K562 (cell line): ENCODE results near the gene FTO. TPM values are rescaled to one million over a fixed set of nuclear protein-coding genes. Genes with fewer than 3 reads are reported as not detected.

Source experiments
- ARID3A ChIP-seq: IDR thresholded peaks from 2 replicates; pipeline ENCODE4 v1.6.1; 2012; ENCODE audit warnings: low read depth, low read length, improper control_type of control experiment, borderline replicate concordance
- BMI1 ChIP-seq: fragments of 150-350 bp; IDR thresholded peaks from 2 replicates; pipeline ENCODE4 v1.6.1; 2014; ENCODE audit warnings: low read length
- CEBPZ ChIP-seq: fragments of 150-350 bp; IDR thresholded peaks from 2 replicates; pipeline ENCODE4 v1.6.1; 2014; ENCODE audit warnings: low read depth, mild to moderate bottlenecking, low read length, borderline replicate concordance
- CSDE1 ChIP-seq, 2 experiments: fragments of 450-650 bp; IDR thresholded peaks; 2 replicates each; pipeline ENCODE4 v1.6.1; 2016; ENCODE audit warnings: mild to moderate bottlenecking in 1 of 2
- FOSL1 ChIP-seq: fragments of 200-800 bp; sonication (Bioruptor generic); conservative IDR thresholded peaks from 2 replicates; pipeline ENCODE4 v1.6.1; 2016; ENCODE audit warnings: missing genetic modification characterization, missing compliant biosample characterization
- FOXP4 ChIP-seq: sonication (generic); formaldehyde crosslinking; IDR thresholded peaks from 2 replicates; pipeline ENCODE4 v1.8.0; 2022; ENCODE audit warnings: mild to moderate bottlenecking, missing genetic modification reagents, borderline replicate concordance
- GATA2 ChIP-seq: sonication (generic); formaldehyde crosslinking; IDR thresholded peaks from 2 replicates; pipeline ENCODE4 v1.4.0; 2020; ENCODE audit warnings: mild to moderate bottlenecking, missing genetic modification reagents
- NR4A1 ChIP-seq, 2 experiments: fragments of 250-450 bp in 1 of 2; fragments of 450-650 bp in 1 of 2; sonication (Bioruptor Pico) in 1 of 2; IDR thresholded peaks; 2 replicates each; pipeline versions ENCODE4 v1.4.0 to v1.6.1; 2016 to 2020; ENCODE audit warnings: mild to moderate bottlenecking in 2 of 2, missing compliant biosample characterization in 1 of 2, missing genetic modification characterization in 1 of 2, moderate library complexity in 1 of 2
- PHB2 ChIP-seq: fragments of 450-650 bp; IDR thresholded peaks from 2 replicates; pipeline ENCODE4 v1.6.1; 2017; ENCODE audit warnings: low read depth
- SRSF1 ChIP-seq: fragments of 200-400 bp; formaldehyde crosslinking; IDR thresholded peaks from 2 replicates; pipeline ENCODE4 v1.6.1; 2017; ENCODE audit warnings: mild to moderate bottlenecking, low read depth, low read length, moderate library complexity
- polyA plus RNA-seq, 8 experiments: library from polyadenylated mRNA; depleted of rRNA in 4 of 8; stranded (reverse) in 5 of 8; unstranded in 3 of 8; fragments of >200 nt; fragmentation: Nextera tagmentation in 2 of 8; fragmentation: Illumina TruSeq in 1 of 8; extraction: Ambion mirVana in 2 of 8; extraction: Trizol in 1 of 8; gene quantifications; 2 replicates each; pipeline versions ENCODE4 v1.2.1 to v1.2.3, GENCODE V29; 2011 to 2014; ENCODE audit warnings: inconsistent platforms in 1 of 8, missing spikeins in 1 of 8
- total RNA-seq, 7 experiments: library from RNA; depleted of rRNA in 6 of 7; stranded (reverse); fragments of >200 nt in 6 of 7; fragmentation: Illumina TruSeq in 2 of 7; extraction: Trizol in 2 of 7; gene quantifications; 2 replicates each; pipeline versions ENCODE4 v1.2.1 to v1.2.3, GENCODE V29; 2011 to 2021; ENCODE audit warnings: low replicate concordance in 1 of 7
- TF ChIP-seq, protein P1 (sequence below): sonication (generic); formaldehyde crosslinking; IDR thresholded peaks from 2 replicates; pipeline ENCODE4 v1.8.0; 2022; ENCODE audit warnings: mild to moderate bottlenecking, missing genetic modification reagents
- TF ChIP-seq, protein P2 (sequence below): fragments of 450-650 bp; IDR thresholded peaks from 2 replicates; pipeline ENCODE4 v1.6.1; 2017; ENCODE audit warnings: antibody characterized with exemption
- TF ChIP-seq, protein P3 (sequence below): fragments of 450-650 bp; formaldehyde crosslinking; IDR thresholded peaks from 2 replicates; pipeline ENCODE4 v1.4.0; 2020; ENCODE audit warnings: mild to moderate bottlenecking, moderate library complexity

The FTO gene
- total and polyA plus RNA-seq, 9 of the 15 experiments (the other 6 are each of a cell fraction or from before 2014, with no cell fraction given): 11.3 to 27.7 (median 25.5) TPM

DNA sequence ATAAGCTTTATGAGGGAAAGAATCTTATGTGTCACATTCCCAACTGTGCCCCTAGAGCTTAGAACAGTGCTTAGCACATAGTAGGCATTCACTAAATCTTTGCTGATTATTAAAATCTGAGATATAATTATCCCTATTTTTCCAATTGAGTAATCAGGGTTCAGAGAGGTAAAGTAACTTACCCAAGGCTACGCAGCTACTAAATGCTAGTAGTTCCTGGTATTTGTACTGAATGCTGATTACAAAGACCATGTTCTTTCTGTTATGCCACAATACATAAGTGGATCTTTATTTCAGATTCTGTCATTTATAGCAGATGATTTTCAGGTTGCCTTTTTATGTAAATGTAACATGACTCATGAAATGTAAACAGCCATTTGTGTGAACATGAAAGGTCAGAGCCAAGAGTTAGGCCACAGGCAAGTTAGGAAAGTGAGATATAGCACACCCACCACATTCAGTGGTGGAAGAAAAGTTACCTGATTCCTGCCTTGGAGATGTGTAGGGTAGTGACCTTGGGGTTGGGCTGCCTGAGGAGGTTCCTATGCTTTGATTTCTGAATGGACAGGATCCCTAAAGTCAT lies 77.2 kb downstream of the FTO start (continued):
- no peak for TF ChIP-seq FOXP4
- TF ChIP-seq, protein P1, sequence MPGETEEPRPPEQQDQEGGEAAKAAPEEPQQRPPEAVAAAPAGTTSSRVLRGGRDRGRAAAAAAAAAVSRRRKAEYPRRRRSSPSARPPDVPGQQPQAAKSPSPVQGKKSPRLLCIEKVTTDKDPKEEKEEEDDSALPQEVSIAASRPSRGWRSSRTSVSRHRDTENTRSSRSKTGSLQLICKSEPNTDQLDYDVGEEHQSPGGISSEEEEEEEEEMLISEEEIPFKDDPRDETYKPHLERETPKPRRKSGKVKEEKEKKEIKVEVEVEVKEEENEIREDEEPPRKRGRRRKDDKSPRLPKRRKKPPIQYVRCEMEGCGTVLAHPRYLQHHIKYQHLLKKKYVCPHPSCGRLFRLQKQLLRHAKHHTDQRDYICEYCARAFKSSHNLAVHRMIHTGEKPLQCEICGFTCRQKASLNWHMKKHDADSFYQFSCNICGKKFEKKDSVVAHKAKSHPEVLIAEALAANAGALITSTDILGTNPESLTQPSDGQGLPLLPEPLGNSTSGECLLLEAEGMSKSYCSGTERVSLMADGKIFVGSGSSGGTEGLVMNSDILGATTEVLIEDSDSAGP (CRISPR knock-in tag): no peak
- no peak for TF ChIP-seq CSDE1 (IDR thresholded peaks at IDR 0.05)
- no peak for TF ChIP-seq SRSF1
- TF ChIP-seq, protein P2, sequence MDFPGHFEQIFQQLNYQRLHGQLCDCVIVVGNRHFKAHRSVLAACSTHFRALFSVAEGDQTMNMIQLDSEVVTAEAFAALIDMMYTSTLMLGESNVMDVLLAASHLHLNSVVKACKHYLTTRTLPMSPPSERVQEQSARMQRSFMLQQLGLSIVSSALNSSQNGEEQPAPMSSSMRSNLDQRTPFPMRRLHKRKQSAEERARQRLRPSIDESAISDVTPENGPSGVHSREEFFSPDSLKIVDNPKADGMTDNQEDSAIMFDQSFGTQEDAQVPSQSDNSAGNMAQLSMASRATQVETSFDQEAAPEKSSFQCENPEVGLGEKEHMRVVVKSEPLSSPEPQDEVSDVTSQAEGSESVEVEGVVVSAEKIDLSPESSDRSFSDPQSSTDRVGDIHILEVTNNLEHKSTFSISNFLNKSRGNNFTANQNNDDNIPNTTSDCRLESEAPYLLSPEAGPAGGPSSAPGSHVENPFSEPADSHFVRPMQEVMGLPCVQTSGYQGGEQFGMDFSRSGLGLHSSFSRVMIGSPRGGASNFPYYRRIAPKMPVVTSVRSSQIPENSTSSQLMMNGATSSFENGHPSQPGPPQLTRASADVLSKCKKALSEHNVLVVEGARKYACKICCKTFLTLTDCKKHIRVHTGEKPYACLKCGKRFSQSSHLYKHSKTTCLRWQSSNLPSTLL: no peak
- no peak for TF ChIP-seq PHB2
- TF ChIP-seq FOSL1 (tag): 0 out of 2 replicates have a peak, but pooled peaks have one; percentile 20
- TF ChIP-seq NR4A1 (CRISPR knock-in tag; IDR thresholded peaks at IDR 0.05): no peak
- TF ChIP-seq NR4A1 (tag; IDR thresholded peaks at IDR 0.05): no peak
- TF ChIP-seq CEBPZ: no peak
- no peak for TF ChIP-seq GATA2 (CRISPR knock-in tag)
- TF ChIP-seq ARID3A: no peak
- TF ChIP-seq BMI1: no peak
- TF ChIP-seq, protein P3, sequence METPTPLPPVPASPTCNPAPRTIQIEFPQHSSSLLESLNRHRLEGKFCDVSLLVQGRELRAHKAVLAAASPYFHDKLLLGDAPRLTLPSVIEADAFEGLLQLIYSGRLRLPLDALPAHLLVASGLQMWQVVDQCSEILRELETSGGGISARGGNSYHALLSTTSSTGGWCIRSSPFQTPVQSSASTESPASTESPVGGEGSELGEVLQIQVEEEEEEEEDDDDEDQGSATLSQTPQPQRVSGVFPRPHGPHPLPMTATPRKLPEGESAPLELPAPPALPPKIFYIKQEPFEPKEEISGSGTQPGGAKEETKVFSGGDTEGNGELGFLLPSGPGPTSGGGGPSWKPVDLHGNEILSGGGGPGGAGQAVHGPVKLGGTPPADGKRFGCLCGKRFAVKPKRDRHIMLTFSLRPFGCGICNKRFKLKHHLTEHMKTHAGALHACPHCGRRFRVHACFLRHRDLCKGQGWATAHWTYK (CRISPR knock-in tag): no peak
- TF ChIP-seq, all 486 proteins: peak for 4
